ENCODE measurements around the gene TEX9. TPM values are rescaled to one million over a fixed set of nuclear protein-coding genes. Genes with fewer than 3 reads are reported as not detected.
"Not testable (repeated sequence)": the region's sequence is repeated elsewhere in the genome, so short reads cannot be mapped to it uniquely, and the experiment has no call there.

The TEX9 gene
- total and polyA plus RNA-seq, 4 experiments from 2014 or later: 0.37 to 2.3 (median 2.2) TPM; not detected in 1

GRCh38 chr15:56361987-56362386 is 3.2 kb upstream of the TEX9 start:
- intact Hi-C loops (cut with micrococcal nuclease): no loop called here

GRCh38 chr15:56366211-56366610 is 985 bp downstream of the TEX9 start:
- Histone ChIP-seq H3K27me3 (ENCODE audit: insufficient read depth, low read length) (peaks cover 10% of the 10 kb centered on the region), H3K4me1 (ENCODE audit: insufficient read depth, low read length) (peaks cover 14% of the 10 kb centered on the region), H3K4me3 (ENCODE audit: low read length in 2 of 2) (no peak overlapping the region), H3K27ac (ENCODE audit: low read depth, low read length) (no peak overlapping the region), H3K9me3 (ENCODE audit: control insufficient read depth in 1 of 2, low read length in 2 of 2) (no peaks in the 10 kb centered on the region), H3K36me3 (ENCODE audit: insufficient read depth, low read length) (no peaks in the 10 kb centered on the region)
- ChIA-PET POLR2A (ENCODE audit: partially characterized antibody) (no interaction called here), CTCF (ENCODE audit: partially characterized antibody) (no interaction called here)
- Mint-ChIP-seq H3K4me3 (peak overlapping the region; percentile 77 to 92 (median 88)), H3K27ac (no peak overlapping the region), H3K9me3 (peaks cover 0 to 9% (median 3%) of the 10 kb centered on the region in 8 donors), H3K36me3 (peaks cover 0 to 2% of the 10 kb centered on the region in 2 donors), H3K27me3 (peaks cover 21 to 27% of the 10 kb centered on the region in 2 donors), H3K4me1 (peaks cover 12 to 17% (median 14%) of the 10 kb centered on the region in 4 donors)
- DNase-seq: no peak
- intact Hi-C loops (cut with micrococcal nuclease): no loop called here

More at GRCh38 chr15:56361987-56362386, 3.2 kb upstream of the TEX9 start:
- no peak overlapping the region for H3K4me3 ChIP-seq (ENCODE audit: low read length in 2 of 2)
- Mint-ChIP-seq H3K27ac (no peak overlapping the region), H3K27me3 (peaks cover 12 to 17% of the 10 kb centered on the region in 2 donors), H3K36me3 (peaks cover 0 to 2% of the 10 kb centered on the region in 2 donors), H3K9me3 (peaks cover 0 to 9% (median 3%) of the 10 kb centered on the region in 8 donors), H3K4me3 (no peak overlapping the region), H3K4me1 (peaks cover 12 to 17% (median 14%) of the 10 kb centered on the region in 4 donors)
- peaks cover 4% of the 10 kb centered on the region for H3K27me3 ChIP-seq (ENCODE audit: insufficient read depth, low read length)
- ChIA-PET CTCF (ENCODE audit: partially characterized antibody) (no interaction called here), POLR2A (ENCODE audit: partially characterized antibody) (no interaction called here)
- H3K4me1 ChIP-seq (ENCODE audit: insufficient read depth, low read length): peaks cover 14% of the 10 kb centered on the region
- H3K9me3 ChIP-seq (ENCODE audit: control insufficient read depth in 1 of 2, low read length in 2 of 2): no peaks in the 10 kb centered on the region
- H3K36me3 ChIP-seq (ENCODE audit: insufficient read depth, low read length): no peaks in the 10 kb centered on the region
- DNase-seq: no peak
- H3K27ac ChIP-seq (ENCODE audit: low read depth, low read length): no peak overlapping the region

GRCh38 chr15:56367156-56367555 is 1.9 kb downstream of the TEX9 start:
- H3K27ac Mint-ChIP-seq: no peak overlapping the region
- Histone ChIP-seq H3K27ac (ENCODE audit: low read depth, low read length) (no peak overlapping the region), H3K36me3 (ENCODE audit: insufficient read depth, low read length) (no peaks in the 10 kb centered on the region), H3K4me1 (ENCODE audit: insufficient read depth, low read length) (peaks cover 14% of the 10 kb centered on the region), H3K9me3 (ENCODE audit: control insufficient read depth in 1 of 2, low read length in 2 of 2) (no peaks in the 10 kb centered on the region), H3K27me3 (ENCODE audit: insufficient read depth, low read length) (peaks cover 10% of the 10 kb centered on the region), H3K4me3 (ENCODE audit: low read length in 2 of 2) (no peak overlapping the region)
- intact Hi-C loops (cut with micrococcal nuclease): no loop called here
- H3K4me1 Mint-ChIP-seq: peaks cover 12 to 17% (median 14%) of the 10 kb centered on the region in 4 donors
- peaks cover 0 to 2% of the 10 kb centered on the region in 2 donors for H3K36me3 Mint-ChIP-seq
- ChIA-PET POLR2A (ENCODE audit: partially characterized antibody) (no interaction called here), CTCF (ENCODE audit: partially characterized antibody) (interaction anchor here (0.6 kb wide), 1 partner anchor 866 kb away, joined by 3 read pairs; no protein-coding TSS in a partner anchor)
- peaks cover 24 to 28% of the 10 kb centered on the region in 2 donors for H3K27me3 Mint-ChIP-seq
- DNase-seq: no peak
- peaks cover 0 to 7% (median under 1%) of the 10 kb centered on the region in 8 donors for H3K9me3 Mint-ChIP-seq
- no peak overlapping the region for H3K4me3 Mint-ChIP-seq

- Mint-ChIP-seq H3K27ac (no peak overlapping the region), H3K9me3 (no peaks in the 10 kb centered on the region), H3K4me3 (no peak overlapping the region), H3K4me1 (peaks cover 12 to 17% (median 14%) of the 10 kb centered on the region in 4 donors), H3K36me3 (peaks cover 0 to 2% of the 10 kb centered on the region in 2 donors), H3K27me3 (peaks cover 23% of the 10 kb centered on the region in 2 donors)
- no peak for DNase-seq
- Histone ChIP-seq H3K27ac (ENCODE audit: low read depth, low read length) (no peak overlapping the region), H3K4me1 (ENCODE audit: insufficient read depth, low read length) (peaks cover 14% of the 10 kb centered on the region), H3K36me3 (ENCODE audit: insufficient read depth, low read length) (no peaks in the 10 kb centered on the region), H3K4me3 (ENCODE audit: low read length in 2 of 2) (no peak overlapping the region), H3K9me3 (ENCODE audit: control insufficient read depth in 1 of 2, low read length in 2 of 2) (no peaks in the 10 kb centered on the region), H3K27me3 (ENCODE audit: insufficient read depth, low read length) (peaks cover 10% of the 10 kb centered on the region)
- ChIA-PET POLR2A (ENCODE audit: partially characterized antibody) (no interaction called here), CTCF (ENCODE audit: partially characterized antibody) (no interaction called here)
- intact Hi-C loops (cut with micrococcal nuclease): no loop called here
These were observed 4.0 kb downstream of the TEX9 start for GRCh38 chr15:56369234-56369633.

- Histone ChIP-seq H3K36me3 (ENCODE audit: insufficient read depth, low read length) (no peaks in the 10 kb centered on the region), H3K4me3 (ENCODE audit: low read length in 2 of 2) (no peak overlapping the region), H3K9me3 (ENCODE audit: control insufficient read depth in 1 of 2, low read length in 2 of 2) (no peaks in the 10 kb centered on the region), H3K27ac (ENCODE audit: low read depth, low read length) (no peak overlapping the region), H3K27me3 (ENCODE audit: insufficient read depth, low read length) (peaks cover 6% of the 10 kb centered on the region), H3K4me1 (ENCODE audit: insufficient read depth, low read length) (no peaks in the 10 kb centered on the region)
- intact Hi-C loops (cut with micrococcal nuclease): no loop called here
- no peak overlapping the region for H3K27ac Mint-ChIP-seq
- ChIA-PET CTCF (ENCODE audit: partially characterized antibody) (no interaction called here), POLR2A (ENCODE audit: partially characterized antibody) (no interaction called here)
- H3K4me1 Mint-ChIP-seq: no peaks in the 10 kb centered on the region
- no peak overlapping the region for H3K4me3 Mint-ChIP-seq
- DNase-seq: no peak
- peaks cover 14 to 15% of the 10 kb centered on the region in 2 donors for H3K27me3 Mint-ChIP-seq
- H3K36me3 Mint-ChIP-seq: no peaks in the 10 kb centered on the region
- peaks cover 0 to 3% (median under 1%) of the 10 kb centered on the region in 8 donors for H3K9me3 Mint-ChIP-seq
These were observed 6.4 kb downstream of the TEX9 start for GRCh38 chr15:56371495-56372147.

- intact Hi-C loops (cut with micrococcal nuclease); H3K27ac Mint-ChIP-seq; H3K4me1 Mint-ChIP-seq; DNase-seq; H3K27me3 Mint-ChIP-seq; CTCF ChIA-PET (ENCODE audit: partially characterized antibody); POLR2A ChIA-PET (ENCODE audit: partially characterized antibody); H3K9me3 ChIP-seq (ENCODE audit: control insufficient read depth in 1 of 2, low read length in 2 of 2); H3K36me3 ChIP-seq (ENCODE audit: insufficient read depth, low read length); H3K27me3 ChIP-seq (ENCODE audit: insufficient read depth, low read length); H3K4me1 ChIP-seq (ENCODE audit: insufficient read depth, low read length); H3K4me3 ChIP-seq (ENCODE audit: low read length in 2 of 2); H3K27ac ChIP-seq (ENCODE audit: low read depth, low read length); H3K36me3 Mint-ChIP-seq; H3K4me3 Mint-ChIP-seq: not testable (repeated sequence)
- peaks cover 0 to 23% (median 17%) of the 10 kb centered on the region in 8 donors for H3K9me3 Mint-ChIP-seq
These were observed 9.5 kb downstream of the TEX9 start for GRCh38 chr15:56374693-56375092.

GRCh38 chr15:56377822-56378221 is 12.6 kb downstream of the TEX9 start:
- H3K27ac Mint-ChIP-seq: not testable (repeated sequence)

More at GRCh38 chr15:56377822-56378221, 12.6 kb downstream of the TEX9 start:
- H3K4me3 Mint-ChIP-seq; H3K4me3 ChIP-seq (ENCODE audit: low read length in 2 of 2); H3K4me1 ChIP-seq (ENCODE audit: insufficient read depth, low read length); intact Hi-C loops (cut with micrococcal nuclease); DNase-seq; H3K4me1 Mint-ChIP-seq; H3K27me3 ChIP-seq (ENCODE audit: insufficient read depth, low read length); POLR2A ChIA-PET (ENCODE audit: partially characterized antibody); H3K36me3 ChIP-seq (ENCODE audit: insufficient read depth, low read length); CTCF ChIA-PET (ENCODE audit: partially characterized antibody); H3K9me3 ChIP-seq (ENCODE audit: control insufficient read depth in 1 of 2, low read length in 2 of 2); H3K27me3 Mint-ChIP-seq; H3K27ac ChIP-seq (ENCODE audit: low read depth, low read length); H3K36me3 Mint-ChIP-seq: not testable (repeated sequence)
- peaks cover 2 to 39% (median 23%) of the 10 kb centered on the region in 8 donors for H3K9me3 Mint-ChIP-seq
